Measurements from ENCODE around the gene DLG4.

DNA sequence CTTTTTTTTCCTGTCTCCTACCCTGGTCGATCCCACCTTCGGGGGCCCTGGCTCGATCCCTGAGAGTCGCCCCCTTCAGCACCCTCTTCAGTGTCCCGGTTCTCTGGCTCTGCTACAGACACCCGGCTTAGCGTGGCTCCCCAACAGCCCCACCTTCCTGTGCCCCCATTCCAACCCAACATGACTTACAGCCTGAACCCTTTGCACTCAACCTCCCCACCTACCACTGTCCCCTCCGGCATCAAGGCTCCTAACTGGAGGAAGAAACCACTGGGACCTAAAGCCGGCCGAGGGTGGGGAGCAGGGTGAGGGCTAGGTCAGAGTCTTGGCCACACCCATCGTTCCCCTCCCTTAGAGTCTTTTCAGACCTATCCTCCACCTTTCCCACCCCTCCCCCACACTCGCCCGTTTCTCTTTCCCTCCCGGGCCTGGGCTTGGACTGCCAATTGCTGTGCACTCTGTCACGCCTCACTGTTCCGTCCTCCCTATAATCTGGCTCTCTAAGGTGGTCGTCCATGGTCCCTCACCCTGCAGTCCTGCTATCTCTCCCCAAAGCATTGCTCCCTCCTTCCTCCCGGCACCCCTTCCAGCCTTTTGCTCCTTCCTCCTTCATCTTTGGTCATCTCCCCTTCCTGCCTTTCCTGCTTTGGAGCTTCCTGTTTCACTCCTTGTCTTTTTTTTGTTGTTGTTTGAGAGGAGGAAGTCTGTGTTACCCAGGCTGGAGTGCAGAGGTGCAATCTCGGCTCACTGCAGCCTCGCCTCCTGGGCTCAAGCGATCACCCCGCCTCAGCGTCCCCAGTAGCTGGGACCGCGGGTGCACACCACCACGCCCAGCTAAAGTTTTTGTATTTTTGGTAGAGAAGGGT, 43.5 kb upstream of the DLG4 start:
- TF ChIP-seq, protein P1, sequence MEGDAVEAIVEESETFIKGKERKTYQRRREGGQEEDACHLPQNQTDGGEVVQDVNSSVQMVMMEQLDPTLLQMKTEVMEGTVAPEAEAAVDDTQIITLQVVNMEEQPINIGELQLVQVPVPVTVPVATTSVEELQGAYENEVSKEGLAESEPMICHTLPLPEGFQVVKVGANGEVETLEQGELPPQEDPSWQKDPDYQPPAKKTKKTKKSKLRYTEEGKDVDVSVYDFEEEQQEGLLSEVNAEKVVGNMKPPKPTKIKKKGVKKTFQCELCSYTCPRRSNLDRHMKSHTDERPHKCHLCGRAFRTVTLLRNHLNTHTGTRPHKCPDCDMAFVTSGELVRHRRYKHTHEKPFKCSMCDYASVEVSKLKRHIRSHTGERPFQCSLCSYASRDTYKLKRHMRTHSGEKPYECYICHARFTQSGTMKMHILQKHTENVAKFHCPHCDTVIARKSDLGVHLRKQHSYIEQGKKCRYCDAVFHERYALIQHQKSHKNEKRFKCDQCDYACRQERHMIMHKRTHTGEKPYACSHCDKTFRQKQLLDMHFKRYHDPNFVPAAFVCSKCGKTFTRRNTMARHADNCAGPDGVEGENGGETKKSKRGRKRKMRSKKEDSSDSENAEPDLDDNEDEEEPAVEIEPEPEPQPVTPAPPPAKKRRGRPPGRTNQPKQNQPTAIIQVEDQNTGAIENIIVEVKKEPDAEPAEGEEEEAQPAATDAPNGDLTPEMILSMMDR (IDR thresholded peaks at IDR 0.05): no peak
- peak in 1 of 2 donors; percentile 14 for TF ChIP-seq POLR2A (IDR thresholded peaks at IDR 0.05)

Data from thyroid gland (tissue), 4 donors.